HUES64 (cell line): ENCODE data around the gene FAM120B.

ENCODE experiments used
- H3K27ac ChIP-seq: 2 replicates; pipeline ENCODE4 v1.7.0; 2013; ENCODE audit warnings: low read depth, low read length, inconsistent platforms
- H3K27me3 ChIP-seq: 2 replicates; pipeline ENCODE4 v1.6.1; 2013; ENCODE audit warnings: mild to moderate bottlenecking, low read length; ENCODE audit not compliant: insufficient read depth
- H3K36me3 ChIP-seq: 2 replicates; pipeline ENCODE4 v1.6.1; 2013; ENCODE audit warnings: mild to moderate bottlenecking, low read length; ENCODE audit not compliant: insufficient read depth
- H3K4me1 ChIP-seq: 2 replicates; pipeline ENCODE4 v1.6.1; 2013; ENCODE audit warnings: mild to moderate bottlenecking, low read length, moderate library complexity; ENCODE audit not compliant: insufficient read depth
- H3K4me3 ChIP-seq: 2 replicates; pipeline ENCODE4 v1.5.1; 2013; ENCODE audit warnings: mild to moderate bottlenecking, low read length, moderate library complexity
- H3K9ac ChIP-seq: 2 replicates; pipeline ENCODE4 v1.6.1; 2013; ENCODE audit warnings: mild to moderate bottlenecking, low read depth, low read length
- H3K9me3 ChIP-seq: 2 replicates; pipeline ENCODE4 v1.6.1; 2013; ENCODE audit warnings: low read depth, low read length; ENCODE audit not compliant: insufficient read depth
- WGBS: fragments of 150-250, 120-280 bp; methylation state at CpG from one replicate; pipeline ENCODE4 v1.1.7; 2013; ENCODE audit warnings: missing lambda C conversion rate; 5-methylcytosine and 5-hydroxymethylcytosine counted together

Gene FAM120B

DNA sequence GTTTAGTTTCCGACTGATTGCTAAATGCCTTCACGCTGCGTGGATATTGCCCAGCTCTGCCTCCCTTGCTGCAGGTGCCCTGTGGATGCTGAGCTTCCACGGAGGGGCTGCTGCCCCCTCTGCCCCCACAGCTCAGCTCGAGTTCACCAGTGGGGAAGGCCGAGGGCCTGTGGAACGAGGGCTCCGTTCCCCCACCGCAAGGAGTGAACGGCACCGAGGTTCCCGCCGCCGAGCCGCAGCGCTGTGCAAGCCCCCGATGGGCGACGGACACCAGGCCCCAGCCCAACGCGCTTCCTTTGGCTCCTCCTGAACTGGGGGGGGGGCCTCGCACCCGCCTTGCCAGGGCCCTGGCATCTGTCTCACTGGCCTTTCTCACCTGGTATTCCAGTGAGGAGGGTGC is 33.4 kb upstream of the FAM120B start:
- 95% methylated on average over 23 of the region's 23 CpGs for WGBS
- peaks cover 10% of the 10 kb centered on the region for H3K4me1 ChIP-seq
- H3K9ac ChIP-seq, result no peak overlapping the region
- H3K27ac ChIP-seq, result no peak overlapping the region
- no peaks in the 10 kb centered on the region for H3K36me3 ChIP-seq
- peaks cover 4% of the 10 kb centered on the region; the same call in 1 of the 2 replicates for H3K27me3 ChIP-seq
- no peak overlapping the region for H3K4me3 ChIP-seq
- H3K9me3 ChIP-seq, result no peaks in the 10 kb centered on the region

DNA sequence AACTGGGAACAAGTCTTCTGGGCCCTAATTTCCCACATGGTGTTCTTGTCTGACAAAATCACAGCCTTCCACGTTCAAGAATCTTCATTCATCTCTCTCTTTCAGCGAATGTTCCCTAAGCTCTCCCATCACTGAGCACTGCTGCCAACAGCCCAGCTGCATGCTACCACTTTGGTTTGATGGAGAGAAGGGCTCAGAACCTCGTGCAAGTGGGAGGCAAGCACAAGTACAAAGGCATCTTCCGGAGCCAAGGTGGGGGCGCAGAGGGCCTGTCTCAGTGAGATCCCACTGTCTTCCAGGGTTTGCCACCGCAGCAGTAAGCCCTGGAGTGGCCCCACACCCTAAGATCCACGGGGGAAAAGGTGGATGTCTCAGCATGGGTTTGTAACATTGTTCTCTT is 32.9 kb upstream of the FAM120B start:
- Histone ChIP-seq H3K9me3 (no peaks in the 10 kb centered on the region), H3K36me3 (no peaks in the 10 kb centered on the region), H3K4me1 (peaks cover 14% of the 10 kb centered on the region), H3K27me3 (peaks cover 4% of the 10 kb centered on the region; the same call in 1 of the 2 replicates), H3K9ac (no peak overlapping the region), H3K27ac (no peak overlapping the region), H3K4me3 (no peak overlapping the region)
- WGBS, result 91% methylated on average over 7 of the region's 7 CpGs

GRCh38 chr6:170274713-170275560 is 31.6 kb upstream of the FAM120B start:
- Histone ChIP-seq H3K9ac (no peak overlapping the region), H3K36me3 (no peaks in the 10 kb centered on the region), H3K4me1 (peaks cover 5% of the 10 kb centered on the region; the same call in 1 of the 2 replicates), H3K9me3 (no peaks in the 10 kb centered on the region), H3K27ac (no peak overlapping the region), H3K4me3 (no peak overlapping the region), H3K27me3 (peaks cover 4% of the 10 kb centered on the region; the same call in 1 of the 2 replicates)
- whole genome bisulfite sequencing, result 93% methylated on average over 36 of the region's 36 CpGs

- 86% methylated on average over 29 of the region's 29 CpGs for WGBS
- H3K27me3 ChIP-seq, result peaks cover 4% of the 10 kb centered on the region; the same call in 1 of the 2 replicates
These were observed 30.0 kb upstream of the FAM120B start for GRCh38 chr6:170276369-170277057.

GRCh38 chr6:170277893-170278742 is 28.4 kb upstream of the FAM120B start:
- no peak overlapping the region for H3K27ac ChIP-seq
- H3K9ac ChIP-seq, result no peak overlapping the region

More at GRCh38 chr6:170276369-170277057, 30.0 kb upstream of the FAM120B start:
- Histone ChIP-seq H3K4me1 (peaks cover 5% of the 10 kb centered on the region; the same call in 1 of the 2 replicates), H3K4me3 (no peak overlapping the region), H3K27ac (no peak overlapping the region), H3K9ac (no peak overlapping the region), H3K9me3 (no peaks in the 10 kb centered on the region), H3K36me3 (no peaks in the 10 kb centered on the region)

GRCh38 chr6:170278743-170279094 is 27.8 kb upstream of the FAM120B start:
- Histone ChIP-seq H3K9ac (no peak overlapping the region), H3K4me1 (peaks cover 5% of the 10 kb centered on the region; the same call in 1 of the 2 replicates), H3K9me3 (no peaks in the 10 kb centered on the region), H3K4me3 (no peak overlapping the region), H3K27ac (no peak overlapping the region), H3K27me3 (peaks cover 4% of the 10 kb centered on the region; the same call in 1 of the 2 replicates), H3K36me3 (0 out of 2 replicates have a peak, but pooled peaks cover 2% of the 10 kb centered on the region)
- 87% methylated on average over 9 of the region's 9 CpGs for WGBS

More at GRCh38 chr6:170277893-170278742, 28.4 kb upstream of the FAM120B start:
- Histone ChIP-seq H3K4me1 (peaks cover 5% of the 10 kb centered on the region; the same call in 1 of the 2 replicates), H3K4me3 (no peak overlapping the region), H3K9me3 (no peaks in the 10 kb centered on the region), H3K27me3 (peaks cover 4% of the 10 kb centered on the region; the same call in 1 of the 2 replicates), H3K36me3 (0 out of 2 replicates have a peak, but pooled peaks cover 2% of the 10 kb centered on the region)
- 63% methylated on average over 8 of the region's 8 CpGs for WGBS

GRCh38 chr6:170279426-170279825 is 27.1 kb upstream of the FAM120B start:
- no peak overlapping the region for H3K4me3 ChIP-seq
- peaks cover 5% of the 10 kb centered on the region; the same call in 1 of the 2 replicates for H3K4me1 ChIP-seq
- H3K36me3 ChIP-seq, result 0 out of 2 replicates have a peak, but pooled peaks cover 2% of the 10 kb centered on the region
- H3K27me3 ChIP-seq, result peaks cover 4% of the 10 kb centered on the region; the same call in 1 of the 2 replicates
- 94% methylated on average over 7 of the region's 8 CpGs for WGBS
- no peaks in the 10 kb centered on the region for H3K9me3 ChIP-seq
- no peak overlapping the region for H3K27ac ChIP-seq
- H3K9ac ChIP-seq, result no peak overlapping the region

GRCh38 chr6:170279977-170280688 is 26.4 kb upstream of the FAM120B start:
- no peak overlapping the region for H3K4me3 ChIP-seq
- WGBS, result 91% methylated on average over 36 of the region's 36 CpGs
- H3K27me3 ChIP-seq, result peaks cover 4% of the 10 kb centered on the region
- H3K9ac ChIP-seq, result no peak overlapping the region
- H3K4me1 ChIP-seq, result peaks cover 5% of the 10 kb centered on the region; the same call in 1 of the 2 replicates
- H3K9me3 ChIP-seq, result no peaks in the 10 kb centered on the region
- peaks cover 6% of the 10 kb centered on the region; the same call in 1 of the 2 replicates for H3K36me3 ChIP-seq
- no peak overlapping the region for H3K27ac ChIP-seq

DNA sequence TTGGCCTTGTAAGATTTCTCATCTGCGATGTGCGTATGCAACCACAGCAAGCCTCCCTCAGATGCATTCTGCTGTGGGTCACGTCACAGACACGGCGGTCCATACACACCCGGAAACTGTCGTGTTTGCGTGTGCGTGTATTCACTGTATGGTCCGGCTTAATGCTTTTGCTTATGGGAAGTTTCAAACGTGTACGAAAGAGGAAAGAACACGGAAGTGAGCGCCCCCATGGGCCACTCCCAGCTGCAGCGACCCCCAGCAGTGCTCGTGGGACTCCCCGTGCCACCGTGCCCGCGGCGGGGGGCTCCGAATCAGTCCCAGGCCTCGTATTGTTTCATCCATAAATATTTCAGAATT is 25.9 kb upstream of the FAM120B start:
- H3K4me1 ChIP-seq, result peaks cover 5% of the 10 kb centered on the region
- peaks cover 9% of the 10 kb centered on the region; the same call in 1 of the 2 replicates for H3K36me3 ChIP-seq
- no peaks in the 10 kb centered on the region for H3K9me3 ChIP-seq
- no peak overlapping the region for H3K9ac ChIP-seq
- WGBS, result 92% methylated on average over 23 of the region's 23 CpGs
- no peak overlapping the region for H3K27ac ChIP-seq
- H3K4me3 ChIP-seq, result no peak overlapping the region
- peaks cover 9% of the 10 kb centered on the region for H3K27me3 ChIP-seq
